ENCODE data around the gene LNX2.

LNX2 gene

GRCh38 chr13:27605099-27605498 lies 15.2 kb downstream of the LNX2 start:
- no peak for DNase-seq

- DNase-seq, result no peak
Observed at GRCh38 chr13:27601803-27602202, 18.5 kb downstream of the LNX2 start.

GRCh38 chr13:27601208-27601607 lies 19.1 kb downstream of the LNX2 start:
- no peak for DNase-seq

GRCh38 chr13:27600711-27601110 lies 19.6 kb downstream of the LNX2 start:
- no peak for DNase-seq

GRCh38 chr13:27599845-27600553 lies 20.3 kb downstream of the LNX2 start:
- no peak for DNase-seq

- no peak for DNase-seq
Observed at GRCh38 chr13:27599096-27599495, 21.2 kb downstream of the LNX2 start.

GRCh38 chr13:27595055-27595811 lies 25.1 kb downstream of the LNX2 start:
- no peak for DNase-seq

- DNase-seq, result no peak
Observed at GRCh38 chr13:27593267-27593666, 27.1 kb downstream of the LNX2 start.

- DNase-seq, result no peak
Observed at GRCh38 chr13:27592865-27593264, 27.5 kb downstream of the LNX2 start.

GRCh38 chr13:27588405-27588804 lies 31.9 kb downstream of the LNX2 start:
- DNase-seq, result no peak

- DNase-seq, result no peak
Observed at GRCh38 chr13:27587095-27587746, 33.1 kb downstream of the LNX2 start.

- DNase-seq, result no peak
Observed at GRCh38 chr13:27583645-27584044, 36.7 kb downstream of the LNX2 start.

GRCh38 chr13:27578121-27579030 lies 42.0 kb downstream of the LNX2 start:
- no peak for DNase-seq

GRCh38 chr13:27574661-27575060 lies 45.7 kb downstream of the LNX2 start:
- DNase-seq, result no peak

GRCh38 chr13:27573265-27573664 lies 47.1 kb downstream of the LNX2 start:
- no peak for DNase-seq

- DNase-seq, result no peak
Observed at GRCh38 chr13:27572234-27572901, 48.0 kb downstream of the LNX2 start.

GRCh38 chr13:27570906-27571305 lies 49.4 kb downstream of the LNX2 start:
- DNase-seq, result no peak

GRCh38 chr13:27569405-27569804 lies 50.9 kb downstream of the LNX2 start:
- no peak for DNase-seq

- no peak for DNase-seq
Observed at GRCh38 chr13:27565818-27566217, 54.5 kb downstream of the LNX2 start.

GRCh38 chr13:27562457-27562856 lies 57.9 kb downstream of the LNX2 start:
- no peak for DNase-seq

- DNase-seq, result no peak
Observed at GRCh38 chr13:27559719-27560118, 60.6 kb downstream of the LNX2 start.

- no peak for DNase-seq
Observed at GRCh38 chr13:27556109-27556508, 64.2 kb downstream of the LNX2 start.

Data from cortex of kidney (tissue), 1 donor.